HG03066 (cell line): ENCODE measurements around the gene HLA-DQA2.
"Not testable (repeated sequence)": the region's sequence is repeated elsewhere in the genome, so short reads cannot be mapped to it uniquely, and the experiment has no call there.

Experiments
- ATAC-seq: cut with Tn5 transposase; IDR thresholded peaks from one replicate; pipeline ENCODE4 v1.9.1; 2021; ENCODE audit warnings: low read depth; ENCODE audit not compliant: unreplicated experiment

Gene HLA-DQA2

GRCh38 chr6:32741031-32741960, at the start of gene HLA-DQA2:
Gene HLA-DQA2 (plus strand): TSS chr6:32741391. CDS start chr6:32741444, 53 bp downstream.
- no peak for ATAC-seq

GRCh38 chr6:32692019-32692418, 49.2 kb upstream of the HLA-DQA2 start:
- ATAC-seq: no peak

- no peak for ATAC-seq
Measured at GRCh38 chr6:32697031-32697430, 44.2 kb upstream of the HLA-DQA2 start.

GRCh38 chr6:32700391-32701040, 40.7 kb upstream of the HLA-DQA2 start:
- no peak for ATAC-seq

- no peak for ATAC-seq
Measured at GRCh38 chr6:32703347-32703746, 37.8 kb upstream of the HLA-DQA2 start.

GRCh38 chr6:32705164-32705563, 36.0 kb upstream of the HLA-DQA2 start:
- ATAC-seq: not testable (repeated sequence)

GRCh38 chr6:32709625-32710024, 31.6 kb upstream of the HLA-DQA2 start:
- ATAC-seq: no peak

- ATAC-seq: no peak
Measured at GRCh38 chr6:32713241-32713640, 27.9 kb upstream of the HLA-DQA2 start.

- no peak for ATAC-seq
Measured at GRCh38 chr6:32716396-32716795, 24.8 kb upstream of the HLA-DQA2 start.

- ATAC-seq: no peak
Measured at GRCh38 chr6:32718879-32719278, 22.3 kb upstream of the HLA-DQA2 start.

GRCh38 chr6:32738126-32738525, 3.1 kb upstream of the HLA-DQA2 start:
- no peak for ATAC-seq

GRCh38 chr6:32742374-32742773, 1.2 kb downstream of the HLA-DQA2 start:
- no peak for ATAC-seq

- ATAC-seq: no peak
Measured at GRCh38 chr6:32744776-32745175, 3.6 kb downstream of the HLA-DQA2 start.

- not testable (repeated sequence) for ATAC-seq
Measured at GRCh38 chr6:32745649-32746048, 4.5 kb downstream of the HLA-DQA2 start.

GRCh38 chr6:32752580-32752979, 11.4 kb downstream of the HLA-DQA2 start:
- ATAC-seq: no peak

GRCh38 chr6:32759669-32760068, 18.5 kb downstream of the HLA-DQA2 start:
- ATAC-seq: no peak

GRCh38 chr6:32761072-32761471, 19.9 kb downstream of the HLA-DQA2 start:
- no peak for ATAC-seq

- ATAC-seq: no peak
Measured at GRCh38 chr6:32761548-32761947, 20.4 kb downstream of the HLA-DQA2 start.

GRCh38 chr6:32763421-32763820, 22.2 kb downstream of the HLA-DQA2 start, which contains the start of gene HLA-DQB2:
Gene HLA-DQB2 (minus strand): TSS chr6:32763532. CDS start chr6:32763470, 62 bp downstream.
- no peak for ATAC-seq

- no peak for ATAC-seq
Measured at GRCh38 chr6:32764048-32764447, 22.9 kb downstream of the HLA-DQA2 start.

GRCh38 chr6:32772656-32773055, 31.5 kb downstream of the HLA-DQA2 start:
- no peak for ATAC-seq

GRCh38 chr6:32774426-32774825, 33.2 kb downstream of the HLA-DQA2 start:
- no peak for ATAC-seq
